A549 (cell line): ENCODE results near the gene FBRSL1. TPM values are rescaled to one million over a fixed set of nuclear protein-coding genes. Genes with fewer than 3 reads are reported as not detected.

ENCODE experiments used
- ATAC-seq, 2 experiments: fragments of 200-7000 bp in 1 of 2; fragments of >200 bp in 1 of 2; cut with Nextera tagmentation in 1 of 2; cut with Tn5 transposase in 1 of 2; 3 replicates each; pipeline versions ENCODE4 v1.8.0 to v1.9.1; 2018 to 2020; ENCODE audit warnings: mild to moderate bottlenecking in 1 of 2, moderate library complexity in 1 of 2
- CTCF ChIA-PET: fragments of 300-600 bp; sonication (Branson Sonifier 250); formaldehyde crosslinking; extraction: SDS; loops from one replicate; lab custom pipeline; 2021; ENCODE audit warnings: antibody characterized with exemption, inconsistent platforms; lab: Yijun Ruan, JAX
- POLR2A ChIA-PET: fragments of 350-600 bp; formaldehyde crosslinking; extraction: SDS; loops from one replicate; lab custom pipeline; 2021; ENCODE audit warnings: antibody characterized with exemption, inconsistent platforms; lab: Yijun Ruan, JAX
- DNase-seq, 2 experiments: peaks; one replicate each; pipeline versions ENCODE4 v3.0.0 to v3.0.0-alpha.2; 2011 to 2016; ENCODE audit warnings: low read depth in 1 of 2, low spot score in 1 of 2
- FAIRE-seq: peaks from 2 replicates; lab custom pipeline; 2011; peaks lifted over from hg19 to GRCh38; lab: Jason Lieb, UNC
- H3K27ac ChIP-seq, 2 experiments: fragments of >200 bp; sonication (Bioruptor Twin); formaldehyde crosslinking; 3 replicates each; pipeline ENCODE4 v1.5.1; 2016 to 2017
- H3K4me1 ChIP-seq: fragments of >200 bp; sonication (Bioruptor Twin); formaldehyde crosslinking; 3 replicates; pipeline ENCODE4 v1.6.1; 2016
- H3K4me2 ChIP-seq: fragments of >200 bp; sonication (Bioruptor Twin); formaldehyde crosslinking; 3 replicates; pipeline ENCODE4 v1.6.1; 2016
- H3K4me3 ChIP-seq: fragments of >200 bp; sonication (Bioruptor Twin); formaldehyde crosslinking; 3 replicates; pipeline ENCODE4 v1.5.1; 2016
- H3K9me3 ChIP-seq: fragments of >200 bp; sonication (Bioruptor Twin); formaldehyde crosslinking; 3 replicates; pipeline ENCODE4 v1.6.1; 2016
- ATOH8 ChIP-seq: fragments of 250-450 bp; sonication (Bioruptor Pico); IDR thresholded peaks from 2 replicates; pipeline ENCODE4 v1.5.0; 2020; ENCODE audit warnings: low read depth, mild to moderate bottlenecking, moderate library complexity
- BCL3 ChIP-seq: fragments of >200 bp; sonication (Bioruptor Twin); formaldehyde crosslinking; IDR thresholded peaks from 3 replicates; pipeline ENCODE4 v1.6.1; 2016
- BHLHE40 ChIP-seq: IDR thresholded peaks from 2 replicates; pipeline ENCODE4 v1.6.1; 2012; ENCODE audit warnings: low read depth, low read length, inconsistent platforms
- CEBPB ChIP-seq, 2 experiments: fragments of >200 bp in 1 of 2; sonication (Bioruptor Twin) in 1 of 2; formaldehyde crosslinking in 1 of 2; IDR thresholded peaks; 2 replicates each; pipeline ENCODE4 v1.6.1; 2012 to 2016
- CHD2 ChIP-seq: fragments of 150-350 bp; IDR thresholded peaks from 2 replicates; pipeline ENCODE4 v1.6.1; 2014; ENCODE audit warnings: low read length; ENCODE audit not compliant: partially characterized antibody
- E2F6 ChIP-seq: IDR thresholded peaks from 2 replicates; pipeline ENCODE4 v1.6.1; 2012; ENCODE audit warnings: low read depth, borderline replicate concordance
- EHF ChIP-seq: fragments of 250-450 bp; sonication (Bioruptor Pico); IDR thresholded peaks from 2 replicates; pipeline ENCODE4 v1.5.0; 2020; ENCODE audit warnings: mild to moderate bottlenecking
- EHMT2 ChIP-seq: fragments of 200-600 bp; sonication (generic); IDR thresholded peaks from 2 replicates; pipeline ENCODE4 v1.6.1; 2016; ENCODE audit warnings: antibody characterized with exemption, low read depth, mild to moderate bottlenecking, moderate library complexity
- EP300 ChIP-seq, 2 experiments: fragments of >200 bp; sonication (Bioruptor Twin); formaldehyde crosslinking; IDR thresholded peaks; 2 replicates in 1 of 2; 3 replicates in 1 of 2; pipeline ENCODE4 v1.6.1; 2016 to 2017
- HEYL ChIP-seq: fragments of 250-450 bp; sonication (Bioruptor Pico); IDR thresholded peaks from 2 replicates; pipeline ENCODE4 v1.8.0; 2021; ENCODE audit warnings: mild to moderate bottlenecking, moderate library complexity
- RCOR1 ChIP-seq: fragments of 150-350 bp; IDR thresholded peaks from 2 replicates; pipeline ENCODE4 v1.6.1; 2014; ENCODE audit warnings: antibody characterized with exemption, low read length, low read depth
- REST ChIP-seq: fragments of 200-600 bp; sonication (generic); IDR thresholded peaks from 2 replicates; pipeline ENCODE4 v1.6.1; 2016; ENCODE audit warnings: antibody characterized with exemption, mild to moderate bottlenecking, moderate library complexity
- RFX5 ChIP-seq: fragments of 450-650 bp; IDR thresholded peaks from 2 replicates; pipeline ENCODE4 v1.7.1; 2014; ENCODE audit warnings: antibody characterized with exemption, mild to moderate bottlenecking, moderate library complexity
- SMC3 ChIP-seq: fragments of >200 bp; sonication (Bioruptor Twin); formaldehyde crosslinking; IDR thresholded peaks from 3 replicates; pipeline ENCODE4 v1.6.1; 2018; ENCODE audit warnings: inconsistent platforms
- SREBF2 ChIP-seq: fragments of 450-650 bp; IDR thresholded peaks from 2 replicates; pipeline ENCODE4 v1.6.1; 2014; ENCODE audit warnings: mild to moderate bottlenecking, moderate library complexity
- ZFP36 ChIP-seq: fragments of 450-650 bp; IDR thresholded peaks from 2 replicates; pipeline ENCODE4 v1.6.1; 2014; ENCODE audit warnings: borderline replicate concordance; ENCODE audit not compliant: partially characterized antibody
- ZNF302 ChIP-seq: fragments of 250-450 bp; sonication (Bioruptor Pico); IDR thresholded peaks from 2 replicates; pipeline ENCODE4 v1.9.0; 2021; ENCODE audit warnings: inconsistent platforms, mild to moderate bottlenecking, moderate library complexity
- WGBS: methylation state at CpG from one replicate; pipeline ENCODE4 v1.1.6; 2017; ENCODE audit errors: missing lambda C conversion rate; 5-methylcytosine and 5-hydroxymethylcytosine counted together
- polyA plus RNA-seq, 4 experiments: library from polyadenylated mRNA; depleted of rRNA in 3 of 4; stranded (reverse); fragments of >200 nt; fragmentation: RNase III in 1 of 4; extraction: RNeasy Plus Mini Kit Qiagen cat#74134 plus additional on column Dnase treatment in 1 of 4; gene quantifications; 2 replicates in 3 of 4; 3 replicates in 1 of 4; pipeline ENCODE4 v1.2.3, GENCODE V29; 2011 to 2017
- TF ChIP-seq, protein P1 (sequence below): fragments of >200 bp; sonication (Bioruptor Twin); formaldehyde crosslinking; IDR thresholded peaks from 2 replicates; pipeline ENCODE4 v1.6.1; 2016
- TF ChIP-seq, protein P2 (sequence below): fragments of >200 bp; sonication (Bioruptor Twin); formaldehyde crosslinking; IDR thresholded peaks from 3 replicates; pipeline ENCODE4 v1.5.1; 2016

FBRSL1 gene
- polyA plus RNA-seq, 2 of the 4 experiments (the other 2 are of a cell fraction), result 3.0 to 32.8 TPM

GRCh38 chr12:132547205-132547740 is 57.3 kb downstream of the FBRSL1 start (continued):
- TF ChIP-seq REST, result no peak
- TF ChIP-seq, protein P1, sequence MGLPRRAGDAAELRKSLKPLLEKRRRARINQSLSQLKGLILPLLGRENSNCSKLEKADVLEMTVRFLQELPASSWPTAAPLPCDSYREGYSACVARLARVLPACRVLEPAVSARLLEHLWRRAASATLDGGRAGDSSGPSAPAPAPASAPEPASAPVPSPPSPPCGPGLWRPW, result no peak
- TF ChIP-seq, protein P2, sequence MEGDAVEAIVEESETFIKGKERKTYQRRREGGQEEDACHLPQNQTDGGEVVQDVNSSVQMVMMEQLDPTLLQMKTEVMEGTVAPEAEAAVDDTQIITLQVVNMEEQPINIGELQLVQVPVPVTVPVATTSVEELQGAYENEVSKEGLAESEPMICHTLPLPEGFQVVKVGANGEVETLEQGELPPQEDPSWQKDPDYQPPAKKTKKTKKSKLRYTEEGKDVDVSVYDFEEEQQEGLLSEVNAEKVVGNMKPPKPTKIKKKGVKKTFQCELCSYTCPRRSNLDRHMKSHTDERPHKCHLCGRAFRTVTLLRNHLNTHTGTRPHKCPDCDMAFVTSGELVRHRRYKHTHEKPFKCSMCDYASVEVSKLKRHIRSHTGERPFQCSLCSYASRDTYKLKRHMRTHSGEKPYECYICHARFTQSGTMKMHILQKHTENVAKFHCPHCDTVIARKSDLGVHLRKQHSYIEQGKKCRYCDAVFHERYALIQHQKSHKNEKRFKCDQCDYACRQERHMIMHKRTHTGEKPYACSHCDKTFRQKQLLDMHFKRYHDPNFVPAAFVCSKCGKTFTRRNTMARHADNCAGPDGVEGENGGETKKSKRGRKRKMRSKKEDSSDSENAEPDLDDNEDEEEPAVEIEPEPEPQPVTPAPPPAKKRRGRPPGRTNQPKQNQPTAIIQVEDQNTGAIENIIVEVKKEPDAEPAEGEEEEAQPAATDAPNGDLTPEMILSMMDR, result no peak

DNA sequence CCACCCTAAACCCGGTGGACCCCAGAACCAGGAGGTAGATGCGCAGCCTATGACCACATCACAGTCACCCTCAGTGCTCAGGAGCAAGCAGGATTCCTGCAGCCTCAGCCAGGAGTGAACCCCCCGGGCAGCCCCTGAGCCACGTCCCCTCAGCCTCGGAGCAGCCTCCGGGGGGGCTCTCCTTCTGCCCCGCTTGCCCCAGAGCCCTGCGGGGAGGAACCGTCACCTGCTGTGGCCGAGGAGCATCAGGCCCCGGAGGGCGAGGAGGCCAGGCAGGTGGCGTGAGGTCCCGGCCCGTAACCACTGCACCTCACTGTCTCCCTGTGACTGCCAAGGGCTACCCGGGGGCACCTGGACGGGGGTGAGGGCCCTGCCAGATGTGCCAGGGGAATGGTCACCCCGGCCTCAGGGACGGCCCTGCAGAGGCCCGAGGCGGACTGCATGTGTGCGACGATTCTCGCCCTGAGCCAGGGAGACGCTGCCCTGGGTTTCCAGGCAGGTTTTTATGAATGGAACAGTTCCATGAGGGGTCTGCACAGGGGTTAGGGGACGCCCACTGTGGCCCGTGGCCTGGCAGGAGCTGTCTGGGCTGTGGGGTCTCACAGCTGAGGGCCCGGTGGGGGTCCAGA is 58.6 kb downstream of the FBRSL1 start:
- no peak for FAIRE-seq
- WGBS, result 91% methylated on average over 16 of the region's 28 CpGs
- H3K4me2 ChIP-seq, result no peak overlapping the region

More for the DNA sequence above, 58.6 kb downstream of the FBRSL1 start:
- Histone ChIP-seq H3K4me3 (no peak overlapping the region), H3K9me3 (no peaks in the 10 kb centered on the region), H3K27ac (no peak overlapping the region), H3K4me1 (no peaks in the 10 kb centered on the region)
- ATAC-seq (no peak), DNase-seq (no peak)
- POLR2A ChIA-PET, result no interaction called here
- CTCF ChIA-PET, result no interaction called here
- TF ChIP-seq RFX5 (no peak), SREBF2 (no peak), ZFP36 (no peak), ATOH8 (CRISPR knock-in tag) (no peak), EHMT2 (no peak), BCL3 (no peak), RCOR1 (no peak), E2F6 (no peak), EHF (CRISPR knock-in tag) (no peak), HEYL (CRISPR knock-in tag) (no peak), SMC3 (no peak), CEBPB (IDR thresholded peaks at IDR 0.05) (no peak), EP300 (IDR thresholded peaks at IDR 0.05) (no peak), CHD2 (no peak), ZNF302 (no peak), BHLHE40 (no peak)
- TF ChIP-seq, protein P1, result no peak
